Adrenal gland (tissue), 5 donors: ENCODE results near the gene ANTXRL.

Experiments
- CTCF ChIP-seq, 6 experiments: fragments of 450-650 bp in 4 of 6; fragments of 200-600 bp in 2 of 6; sonication (generic) in 1 of 6; IDR thresholded peaks; 1 replicate in 5 of 6; 2 replicates in 1 of 6; pipeline versions ENCODE4 v1.5.1 to v1.8.0; 2016 to 2021; ENCODE audit warnings: antibody characterized with exemption in 6 of 6, mild to moderate bottlenecking in 2 of 6, moderate library complexity in 1 of 6
- POLR2A ChIP-seq, 2 donors: fragments of 450-650 bp; IDR thresholded peaks; one replicate each; pipeline ENCODE4 v1.6.1; 2017; ENCODE audit warnings: antibody characterized with exemption in 2 of 2, mild to moderate bottlenecking in 2 of 2, moderate library complexity in 1 of 2
- donor health status: DM: no; HTN: no; CAD: no.

GRCh38 chr10:46290101-46290886, 3.5 kb downstream of the ANTXRL start:
- TF ChIP-seq POLR2A (IDR thresholded peaks at IDR 0.05) (no peak), CTCF (IDR thresholded peaks at IDR 0.05) (no peak)
